ENCODE measurements around the gene ZSCAN16.
"Not testable (repeated sequence)": the region's sequence is repeated elsewhere in the genome, so short reads cannot be mapped to it uniquely, and the experiment has no call there.

ZSCAN16 gene

GRCh38 chr6:28089054-28089453, 35.4 kb upstream of the ZSCAN16 start:
- no peak overlapping the region for H3K27ac ChIP-seq
- TF ChIP-seq CTCF (conservative IDR thresholded peaks at IDR 0.05) (no peak), ZFX (IDR thresholded peaks at IDR 0.05) (no peak)

- TF ChIP-seq CTCF (conservative IDR thresholded peaks at IDR 0.05): no peak
- no peak for TF ChIP-seq ZFX (IDR thresholded peaks at IDR 0.05)
- no peak overlapping the region for H3K27ac ChIP-seq
Observed at GRCh38 chr6:28090917-28091586, 33.4 kb upstream of the ZSCAN16 start.

DNA sequence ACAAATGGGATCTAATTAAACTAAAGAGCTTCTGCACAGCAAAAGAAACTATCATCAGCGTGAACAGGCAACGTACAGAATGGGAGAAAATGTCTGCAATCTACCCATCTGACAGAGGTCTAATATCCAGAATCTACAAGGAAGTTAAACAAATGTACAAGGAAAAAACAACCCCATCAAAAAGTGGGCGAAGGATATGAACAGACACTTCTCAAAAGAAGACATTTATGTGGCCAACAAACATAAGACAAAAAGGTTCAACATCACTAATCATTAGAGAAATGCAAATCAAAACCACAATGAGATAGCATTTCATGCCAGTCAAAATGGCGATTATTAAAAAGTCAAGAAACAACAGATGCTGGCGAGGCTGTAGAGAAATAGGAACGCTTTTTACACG, 22.2 kb upstream of the ZSCAN16 start:
- not testable (repeated sequence) for H3K27ac ChIP-seq

- not testable (repeated sequence) for H3K27ac ChIP-seq
Observed at GRCh38 chr6:28102699-28103098, 21.7 kb upstream of the ZSCAN16 start.

- peak overlapping the region; percentile 77 for H3K27ac ChIP-seq
- TF ChIP-seq ZFX (IDR thresholded peaks at IDR 0.05): peak; percentile 40; the same call in 1 of the 2 replicates
- TF ChIP-seq CTCF (conservative IDR thresholded peaks at IDR 0.05): peak; percentile 73
Observed at GRCh38 chr6:28104392-28105244, 19.8 kb upstream of the ZSCAN16 start.

DNA sequence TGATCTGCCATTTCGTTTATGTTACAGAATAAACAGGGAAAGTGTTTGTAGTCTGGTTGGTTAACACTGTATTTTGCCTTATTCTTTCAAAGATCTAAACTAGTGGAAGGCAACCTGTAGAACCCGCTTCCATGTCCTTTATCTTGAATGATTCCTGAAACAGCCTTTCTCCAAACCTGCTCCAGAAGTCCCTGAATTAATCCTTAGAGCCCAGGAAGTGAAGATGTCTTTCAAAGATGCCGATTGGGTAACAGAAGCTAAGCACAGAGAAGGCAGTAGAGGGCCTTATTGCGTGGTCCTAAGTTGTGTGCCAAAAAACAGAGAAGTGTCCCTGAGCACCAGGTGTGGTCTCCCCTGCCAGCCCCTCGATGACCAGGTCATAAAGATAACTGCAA, 19.2 kb upstream of the ZSCAN16 start:
- H3K27ac ChIP-seq: peak overlapping the region; percentile 77

GRCh38 chr6:28107506-28107905, 16.9 kb upstream of the ZSCAN16 start:
- no peak for TF ChIP-seq CTCF (conservative IDR thresholded peaks at IDR 0.05)
- no peak for TF ChIP-seq ZFX (IDR thresholded peaks at IDR 0.05)
- H3K27ac ChIP-seq: no peak overlapping the region

More for the DNA sequence above, 19.2 kb upstream of the ZSCAN16 start:
- TF ChIP-seq CTCF (conservative IDR thresholded peaks at IDR 0.05): no peak
- TF ChIP-seq ZFX (IDR thresholded peaks at IDR 0.05): no peak

DNA sequence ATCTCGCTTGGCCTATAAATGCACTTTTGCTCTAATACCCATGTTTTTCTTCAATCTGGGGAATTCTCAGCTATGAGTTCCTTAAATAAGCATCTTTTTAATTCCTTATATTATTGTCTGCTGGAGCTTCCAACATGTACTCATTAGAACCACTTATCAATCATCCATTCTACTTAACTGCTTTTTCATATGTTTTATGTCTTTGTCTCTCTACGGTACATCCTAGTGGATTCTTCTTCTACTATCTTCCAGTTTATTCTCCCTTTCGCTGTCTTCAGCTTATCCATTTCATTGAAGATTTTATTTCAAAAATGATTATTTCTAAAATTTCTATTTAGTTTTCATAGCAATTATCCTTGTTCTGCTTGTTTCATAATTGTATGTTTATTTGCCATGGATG, 12.4 kb upstream of the ZSCAN16 start:
- H3K27ac ChIP-seq: no peak overlapping the region
- TF ChIP-seq ZFX (IDR thresholded peaks at IDR 0.05) (no peak), CTCF (conservative IDR thresholded peaks at IDR 0.05) (no peak)
